Gastrocnemius medialis (tissue), 4 donors: Measurements from ENCODE around the gene P4HA3. TPM values are rescaled to one million over a fixed set of nuclear protein-coding genes. Genes with fewer than 3 reads are reported as not detected.

Experiments
- ATAC-seq, 2 donors: fragments of 150-250 bp; one replicate each; pipeline ENCODE4 v1.9.1; 2016
- DNase-seq, 2 donors: peaks; one replicate each; pipeline ENCODE4 v3.0.0-alpha.2; 2019
- H3K27ac ChIP-seq, 4 donors: fragments of 200-600 bp; sonication (generic); 1 replicate in 1 of 4; 2 replicates in 3 of 4; pipeline ENCODE4 v1.5.1; 2016 to 2018; ENCODE audit warnings: mild to moderate bottlenecking in 2 of 4, moderate library complexity in 1 of 4
- H3K27me3 ChIP-seq, 3 donors: fragments of 200-600 bp; sonication (generic) in 2 of 3; 1 replicate in 1 of 3; 2 replicates in 2 of 3; pipeline versions ENCODE4 v1.5.1 to v1.6.0; 2016 to 2019; ENCODE audit warnings: mild to moderate bottlenecking in 1 of 3, moderate library complexity in 1 of 3
- H3K36me3 ChIP-seq, 2 donors: fragments of 200-600 bp; sonication (generic) in 1 of 2; one replicate each; pipeline ENCODE4 v1.5.1; 2017 to 2018
- H3K4me1 ChIP-seq, 2 donors: fragments of 200-600 bp; sonication (generic) in 1 of 2; one replicate each; pipeline ENCODE4 v1.5.1; 2016 to 2017; ENCODE audit warnings: mild to moderate bottlenecking in 2 of 2
- H3K4me3 ChIP-seq, 4 donors: fragments of 200-600 bp; sonication (generic) in 3 of 4; 1 replicate in 1 of 4; 2 replicates in 3 of 4; pipeline ENCODE4 v1.5.1; 2016 to 2019; ENCODE audit warnings: mild to moderate bottlenecking in 2 of 4
- H3K9me3 ChIP-seq, 3 donors: fragments of 200-600 bp; sonication (generic) in 2 of 3; 1 replicate in 1 of 3; 2 replicates in 2 of 3; pipeline ENCODE4 v1.5.1; 2016 to 2019
- POLR2A ChIP-seq, 2 donors: fragments of 450-650 bp; IDR thresholded peaks; one replicate each; pipeline ENCODE4 v1.6.1; 2017; ENCODE audit warnings: antibody characterized with exemption in 2 of 2, mild to moderate bottlenecking in 2 of 2, moderate library complexity in 2 of 2
- in situ Hi-C, 4 donors: fragments of 200-750 bp; cut with MboI; loops; one replicate each; pipeline versions ENCODE4 v1.15.0 to v1.8.0; 2017; ENCODE audit warnings: low sequenced_read_pairs in 4 of 4
- intact Hi-C: fragments of 100-400 bp; cut with DNase I; formaldehyde crosslinking; loops from one replicate; pipeline ENCODE4 v1.15.1; 2023; ENCODE audit warnings: low total_unique reads
- total RNA-seq, 4 donors: library from RNA; depleted of rRNA; stranded (reverse); fragments of >200 nt; gene quantifications; one replicate each; pipeline versions ENCODE4 v1.1.0 to v1.2.3, GENCODE V29; 2016
- TF ChIP-seq, protein P1 (sequence below), 5 experiments: fragments of 450-650 bp in 3 of 5; fragments of 200-600 bp in 2 of 5; sonication (generic) in 2 of 5; IDR thresholded peaks in 4 of 5; conservative IDR thresholded peaks in 1 of 5; 1 replicate in 4 of 5; 2 replicates in 1 of 5; pipeline ENCODE4 v1.5.1; 2016 to 2019; ENCODE audit warnings: antibody characterized with exemption in 5 of 5, mild to moderate bottlenecking in 3 of 5, moderate library complexity in 3 of 5

P4HA3 gene
- total RNA-seq, 4 donors from 2014 or later = 0.09 TPM; not detected in 3

DNA sequence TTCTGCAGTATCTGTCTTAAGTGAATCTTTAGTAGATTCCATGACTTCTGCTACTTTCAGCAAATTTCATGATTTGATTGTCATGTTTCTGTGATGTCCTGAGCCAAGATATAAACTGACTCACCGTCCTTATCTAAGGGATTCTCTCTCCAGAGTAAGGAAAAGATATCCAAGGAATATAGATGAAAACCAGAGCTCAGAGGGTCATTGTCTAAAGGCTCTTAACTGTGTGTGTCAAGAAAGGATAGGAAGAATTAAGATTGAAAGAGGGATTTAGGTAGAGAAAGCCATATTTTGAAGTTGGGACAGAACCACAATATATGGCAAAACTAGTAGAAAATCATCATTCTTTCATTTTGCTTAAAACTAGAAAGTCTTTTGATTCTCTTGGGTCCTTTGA lies 89.6 kb downstream of the P4HA3 start:
- Histone ChIP-seq H3K27me3 (no peaks in the 10 kb centered on the region), H3K4me1 (peaks cover 2 to 3% of the 10 kb centered on the region in 2 donors), H3K4me3 (no peak overlapping the region), H3K27ac (no peak overlapping the region), H3K9me3 (no peaks in the 10 kb centered on the region), H3K36me3 (no peaks in the 10 kb centered on the region)
- in situ Hi-C loops (no loop called here), intact Hi-C loops (loop anchor here (10.0 kb wide), 1 partner anchor 257 kb away; no protein-coding TSS in a partner anchor)
- ATAC-seq = no peak
- DNase-seq = no peak
- TF ChIP-seq POLR2A (IDR thresholded peaks at IDR 0.05) = no peak
- TF ChIP-seq, protein P1, sequence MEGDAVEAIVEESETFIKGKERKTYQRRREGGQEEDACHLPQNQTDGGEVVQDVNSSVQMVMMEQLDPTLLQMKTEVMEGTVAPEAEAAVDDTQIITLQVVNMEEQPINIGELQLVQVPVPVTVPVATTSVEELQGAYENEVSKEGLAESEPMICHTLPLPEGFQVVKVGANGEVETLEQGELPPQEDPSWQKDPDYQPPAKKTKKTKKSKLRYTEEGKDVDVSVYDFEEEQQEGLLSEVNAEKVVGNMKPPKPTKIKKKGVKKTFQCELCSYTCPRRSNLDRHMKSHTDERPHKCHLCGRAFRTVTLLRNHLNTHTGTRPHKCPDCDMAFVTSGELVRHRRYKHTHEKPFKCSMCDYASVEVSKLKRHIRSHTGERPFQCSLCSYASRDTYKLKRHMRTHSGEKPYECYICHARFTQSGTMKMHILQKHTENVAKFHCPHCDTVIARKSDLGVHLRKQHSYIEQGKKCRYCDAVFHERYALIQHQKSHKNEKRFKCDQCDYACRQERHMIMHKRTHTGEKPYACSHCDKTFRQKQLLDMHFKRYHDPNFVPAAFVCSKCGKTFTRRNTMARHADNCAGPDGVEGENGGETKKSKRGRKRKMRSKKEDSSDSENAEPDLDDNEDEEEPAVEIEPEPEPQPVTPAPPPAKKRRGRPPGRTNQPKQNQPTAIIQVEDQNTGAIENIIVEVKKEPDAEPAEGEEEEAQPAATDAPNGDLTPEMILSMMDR (IDR thresholded peaks at IDR 0.05 in 4 of 5, conservative IDR thresholded peaks at IDR 0.05 in 1 of 5) = no peak

DNA sequence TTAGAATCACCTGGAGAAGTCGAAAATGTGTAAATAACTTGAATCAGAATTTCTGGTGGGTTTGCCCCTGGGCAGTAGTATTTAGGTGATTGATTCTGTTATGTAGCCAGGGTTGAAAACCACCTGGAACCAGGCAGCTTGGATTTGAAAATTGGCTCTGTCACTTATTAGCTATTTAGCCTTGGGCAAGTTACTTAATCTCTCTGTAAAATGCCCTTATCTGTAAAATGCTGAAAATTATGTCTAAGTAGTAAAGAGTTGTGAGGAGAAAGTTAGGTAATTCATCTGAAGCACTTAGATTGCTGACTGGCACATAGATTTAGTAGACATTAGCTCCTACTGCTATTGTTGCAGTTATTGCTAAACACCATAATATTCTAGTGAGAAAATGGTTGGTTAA lies 91.1 kb downstream of the P4HA3 start:
- Histone ChIP-seq H3K9me3 (no peaks in the 10 kb centered on the region), H3K27me3 (no peaks in the 10 kb centered on the region), H3K36me3 (no peaks in the 10 kb centered on the region), H3K4me3 (no peak overlapping the region), H3K27ac (no peak overlapping the region), H3K4me1 (no peaks in the 10 kb centered on the region)
- in situ Hi-C loops (no loop called here), intact Hi-C loops (loop anchor here (10.0 kb wide), 1 partner anchor 256 kb away; no protein-coding TSS in a partner anchor)
- no peak for ATAC-seq
- TF ChIP-seq POLR2A (IDR thresholded peaks at IDR 0.05) = no peak
- TF ChIP-seq, protein P1 (IDR thresholded peaks at IDR 0.05 in 4 of 5, conservative IDR thresholded peaks at IDR 0.05 in 1 of 5) = no peak
- DNase-seq = no peak

Other genes starting within 250 kb of the P4HA3 start
- 10 to 100 TPM; 13.8 to 33.2 (median 16.4) TPM for gene C2CD3, start 140.6 kb downstream of the P4HA3 start, total RNA-seq
- 10 to 100 TPM; 31.5 to 51.7 (median 43.2) TPM for gene PPME1, start 140.4 kb downstream of the P4HA3 start, total RNA-seq
- gene PGM2L1, start 86.8 kb upstream of the P4HA3 start, total RNA-seq = 1 to 10 TPM; 3.7 to 9.7 (median 7.9) TPM
- gene KCNE3, start 155.9 kb upstream of the P4HA3 start, total RNA-seq = 1 to 10 TPM in 2 of 4 donors, under 1 TPM in 2; 0.24 to 2.8 (median 1.1) TPM
- 10 to 100 TPM in 1 of 4 donors, 1 to 10 TPM in 3; 3.5 to 11.2 (median 8.3) TPM for gene LIPT2, start 182.1 kb upstream of the P4HA3 start, total RNA-seq